ENCODE data around the gene DSCAML1.

DSCAML1 gene

DNA sequence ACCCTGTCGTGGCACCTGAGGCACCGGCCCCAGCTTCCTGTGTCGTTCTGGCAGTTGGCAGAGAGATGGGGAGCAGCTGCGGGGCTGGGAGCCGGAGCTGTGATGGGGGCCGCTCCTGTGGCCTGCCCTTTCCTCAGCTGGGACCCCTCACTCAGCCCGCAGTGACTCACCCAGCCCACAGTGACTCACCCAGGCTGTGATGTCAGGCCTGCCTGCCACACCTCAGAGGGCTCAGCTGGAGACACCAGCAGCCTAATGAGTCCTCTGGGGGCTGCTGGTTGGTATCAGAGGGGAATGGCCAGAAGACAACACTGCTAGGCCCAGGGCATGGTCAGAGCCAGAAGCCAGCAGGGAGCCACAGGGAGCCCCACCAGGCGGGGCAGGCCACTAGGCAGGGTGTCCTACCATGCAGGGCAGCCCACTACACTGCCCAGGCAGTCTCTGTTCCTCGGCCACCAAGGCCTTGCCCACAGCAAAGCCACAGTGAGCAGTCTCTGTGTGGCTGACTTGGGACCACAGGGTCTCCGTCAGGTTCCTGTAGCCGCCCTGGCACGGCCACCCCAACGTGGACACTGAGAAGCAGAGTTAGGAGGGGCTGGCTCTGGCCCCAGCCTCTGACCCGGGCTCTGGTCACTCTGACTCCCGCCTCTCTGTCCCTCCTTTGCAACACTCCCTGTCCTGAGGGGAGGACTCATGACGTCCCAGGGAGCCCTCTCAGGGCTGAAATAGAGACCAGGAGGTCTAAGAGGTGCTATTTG lies 31.8 kb upstream of the DSCAML1 start:
- no peak overlapping the region for H3K27ac ChIP-seq
- no peak for TF ChIP-seq CTCF (conservative IDR thresholded peaks at IDR 0.05)

- H3K27ac ChIP-seq = no peak overlapping the region
- no peak for TF ChIP-seq CTCF (conservative IDR thresholded peaks at IDR 0.05)
Observed at GRCh38 chr11:117827521-117828511, 30.8 kb upstream of the DSCAML1 start.

- no peak for TF ChIP-seq CTCF (conservative IDR thresholded peaks at IDR 0.05)
- H3K27ac ChIP-seq = no peak overlapping the region
Observed at GRCh38 chr11:117826832-117827231, 29.8 kb upstream of the DSCAML1 start.

GRCh38 chr11:117826190-117826570 lies 29.2 kb upstream of the DSCAML1 start:
- no peak for TF ChIP-seq CTCF (conservative IDR thresholded peaks at IDR 0.05)
- no peak overlapping the region for H3K27ac ChIP-seq

GRCh38 chr11:117825538-117826189 lies 28.6 kb upstream of the DSCAML1 start:
- H3K27ac ChIP-seq = no peak overlapping the region
- TF ChIP-seq CTCF (conservative IDR thresholded peaks at IDR 0.05) = no peak

DNA sequence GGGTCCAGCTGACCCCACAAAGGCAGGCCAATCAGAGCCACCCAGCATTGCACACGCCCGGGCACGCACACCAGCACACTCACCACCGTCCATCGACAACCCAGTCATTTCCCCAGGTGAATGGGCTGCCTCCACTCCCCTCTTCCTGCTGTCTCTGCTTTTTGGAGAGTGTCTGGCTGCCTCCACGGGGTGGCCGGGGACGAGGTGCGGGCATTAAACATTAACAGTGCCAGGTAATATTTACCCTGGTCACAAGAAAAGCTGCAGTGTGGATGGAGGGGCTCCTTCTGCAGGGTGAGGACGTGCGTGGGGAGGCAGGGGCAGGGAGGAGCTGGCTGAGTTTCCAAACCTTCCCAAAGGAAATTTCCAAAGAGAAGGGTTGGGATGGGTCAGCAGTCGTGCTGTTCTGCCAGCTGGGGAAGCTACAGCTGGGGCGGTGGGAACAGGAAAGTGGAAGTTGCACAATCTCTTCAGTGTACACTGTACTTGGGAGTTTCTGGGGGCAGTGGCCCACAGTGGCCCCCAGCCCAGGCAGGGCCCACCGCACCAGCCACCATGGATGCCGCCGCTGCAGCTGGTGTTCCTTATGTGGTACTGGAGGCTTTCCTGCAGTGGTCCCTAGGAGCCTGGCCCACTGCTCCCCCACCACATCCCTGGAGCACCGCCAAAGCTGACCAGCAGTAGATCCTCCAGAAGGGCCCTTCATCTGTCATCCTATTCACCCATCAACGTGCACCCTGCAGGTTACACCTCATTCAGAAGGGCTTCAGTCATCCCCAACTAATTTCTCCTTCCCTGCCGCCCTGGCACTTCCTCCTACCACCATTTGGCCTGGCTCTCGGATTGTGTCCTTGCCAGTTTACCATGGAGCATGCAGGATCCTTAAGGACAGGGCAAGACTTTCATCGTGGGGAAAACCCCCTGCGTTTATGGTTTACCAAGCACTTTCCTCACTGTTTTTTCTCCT lies 27.8 kb upstream of the DSCAML1 start, which contains the start of gene FXYD2:
TSS of gene FXYD2 (minus strand) at position 174 of the 967 bp plus-strand sequence. CDS start at position 108, 66 bp downstream.
- no peak within 1 kb of the TSS for H3K27ac ChIP-seq
- no peak for TF ChIP-seq CTCF (conservative IDR thresholded peaks at IDR 0.05)

Data from VCaP (cell line).